ENCODE data around the gene RBBP8. TPM values are rescaled to one million over a fixed set of nuclear protein-coding genes. Genes with fewer than 3 reads are reported as not detected.

RBBP8 gene
- total RNA-seq, 3 donors from 2014 or later (not counting 1 experiment from before 2014, with no cell fraction given), result 11.6 to 18.7 (median 12.1) TPM

DNA sequence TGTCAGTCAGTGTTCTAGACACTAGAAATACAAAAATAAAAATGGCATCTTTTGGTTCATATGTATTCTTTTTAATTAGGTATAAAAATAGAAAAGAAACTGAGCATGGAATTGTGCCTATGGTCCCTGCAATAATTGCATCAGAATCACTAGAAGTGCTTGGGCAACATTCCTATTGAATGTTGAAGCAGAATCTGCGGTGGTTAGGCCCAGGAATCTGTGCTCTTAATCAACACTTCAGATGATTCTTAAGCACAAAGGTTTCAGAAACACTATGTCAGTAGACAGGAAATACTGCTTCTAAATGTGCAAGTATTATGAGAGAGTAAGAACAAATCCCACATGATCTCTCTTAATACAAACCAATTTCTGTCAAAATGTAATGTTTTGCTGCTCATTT, 20.3 kb upstream of the RBBP8 start:
- Mint-ChIP-seq H3K4me1 (no peaks in the 10 kb centered on the region), H3K36me3 (no peaks in the 10 kb centered on the region), H3K27me3 (ENCODE audit: low read depth in 2 of 2) (no peaks in the 10 kb centered on the region), H3K4me3 (no peak overlapping the region), H3K9me3 (no peaks in the 10 kb centered on the region), H3K27ac (no peak overlapping the region)
- 88% methylated on average over 1 of the region's 1 CpG for WGBS (ENCODE audit: insufficient coverage)
- no peak for DNase-seq
- no peaks in the 10 kb centered on the region for H3K27me3 ChIP-seq (ENCODE audit: control insufficient read depth, insufficient read depth, low read length)
- no peaks in the 10 kb centered on the region for H3K9me3 ChIP-seq (ENCODE audit: control insufficient read depth, insufficient read depth, low read length)
- H3K4me1 ChIP-seq (ENCODE audit: control insufficient read depth, insufficient read depth, low read length), result no peaks in the 10 kb centered on the region
- H3K27ac ChIP-seq (ENCODE audit: low read length), result no peak overlapping the region
- no peak for ATAC-seq
- intact Hi-C loops (cut with micrococcal nuclease), result no loop called here
- H3K4me3 ChIP-seq (ENCODE audit: low read length), result no peak overlapping the region
- TF ChIP-seq, protein P1, sequence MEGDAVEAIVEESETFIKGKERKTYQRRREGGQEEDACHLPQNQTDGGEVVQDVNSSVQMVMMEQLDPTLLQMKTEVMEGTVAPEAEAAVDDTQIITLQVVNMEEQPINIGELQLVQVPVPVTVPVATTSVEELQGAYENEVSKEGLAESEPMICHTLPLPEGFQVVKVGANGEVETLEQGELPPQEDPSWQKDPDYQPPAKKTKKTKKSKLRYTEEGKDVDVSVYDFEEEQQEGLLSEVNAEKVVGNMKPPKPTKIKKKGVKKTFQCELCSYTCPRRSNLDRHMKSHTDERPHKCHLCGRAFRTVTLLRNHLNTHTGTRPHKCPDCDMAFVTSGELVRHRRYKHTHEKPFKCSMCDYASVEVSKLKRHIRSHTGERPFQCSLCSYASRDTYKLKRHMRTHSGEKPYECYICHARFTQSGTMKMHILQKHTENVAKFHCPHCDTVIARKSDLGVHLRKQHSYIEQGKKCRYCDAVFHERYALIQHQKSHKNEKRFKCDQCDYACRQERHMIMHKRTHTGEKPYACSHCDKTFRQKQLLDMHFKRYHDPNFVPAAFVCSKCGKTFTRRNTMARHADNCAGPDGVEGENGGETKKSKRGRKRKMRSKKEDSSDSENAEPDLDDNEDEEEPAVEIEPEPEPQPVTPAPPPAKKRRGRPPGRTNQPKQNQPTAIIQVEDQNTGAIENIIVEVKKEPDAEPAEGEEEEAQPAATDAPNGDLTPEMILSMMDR (IDR thresholded peaks at IDR 0.05), result no peak
- H3K36me3 ChIP-seq (ENCODE audit: control insufficient read depth, insufficient read depth, low read length), result no peaks in the 10 kb centered on the region

DNA sequence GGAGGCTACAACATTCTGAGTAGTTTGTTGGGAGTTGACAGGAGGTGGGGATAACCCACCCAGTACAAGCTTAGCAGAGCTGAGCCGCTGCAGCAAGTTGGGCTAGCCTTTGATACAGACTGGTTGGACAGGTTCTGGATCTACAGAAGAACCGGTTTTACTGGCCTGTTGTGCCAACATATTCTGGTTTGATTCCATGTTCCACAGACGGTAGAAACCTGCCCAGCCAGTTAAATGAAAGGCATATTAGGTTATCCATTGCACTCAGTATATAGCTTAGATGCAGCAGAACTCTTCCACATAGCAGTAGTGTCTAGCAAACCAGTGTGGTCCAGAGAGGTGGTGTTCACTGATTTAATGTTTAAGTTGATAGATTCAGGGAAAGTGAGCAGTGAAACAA, 19.3 kb upstream of the RBBP8 start:
- no peak overlapping the region for H3K27ac Mint-ChIP-seq
- intact Hi-C loops (cut with micrococcal nuclease), result no loop called here
- ATAC-seq, result no peak

DNA sequence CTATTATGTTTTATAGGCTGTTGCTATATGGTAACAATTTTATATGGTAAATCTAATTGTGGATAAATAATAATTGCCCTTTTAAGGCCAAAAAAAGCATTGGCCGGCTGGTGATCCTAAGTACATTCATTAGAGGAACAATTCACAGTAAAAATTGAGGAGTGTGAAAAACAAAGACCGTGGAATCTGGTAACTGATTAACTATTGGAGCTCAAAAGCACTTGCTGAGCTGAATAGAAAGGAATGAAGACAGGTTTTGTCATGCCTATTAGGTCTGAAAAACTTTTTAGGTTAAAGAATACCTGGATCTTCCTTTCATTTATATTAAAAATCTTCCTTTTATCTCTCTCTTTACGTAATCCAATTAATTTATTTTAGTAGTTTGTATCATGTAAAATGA, 18.5 kb upstream of the RBBP8 start:
- Histone ChIP-seq H3K4me1 (ENCODE audit: control insufficient read depth, insufficient read depth, low read length) (no peaks in the 10 kb centered on the region), H3K27me3 (ENCODE audit: control insufficient read depth, insufficient read depth, low read length) (no peaks in the 10 kb centered on the region), H3K9me3 (ENCODE audit: control insufficient read depth, insufficient read depth, low read length) (no peaks in the 10 kb centered on the region), H3K4me3 (ENCODE audit: low read length) (no peak overlapping the region), H3K36me3 (ENCODE audit: control insufficient read depth, insufficient read depth, low read length) (no peaks in the 10 kb centered on the region), H3K27ac (ENCODE audit: low read length) (no peak overlapping the region)
- Mint-ChIP-seq H3K27ac (no peak overlapping the region), H3K36me3 (no peaks in the 10 kb centered on the region), H3K4me1 (no peaks in the 10 kb centered on the region), H3K27me3 (ENCODE audit: low read depth in 2 of 2) (no peaks in the 10 kb centered on the region), H3K9me3 (no peaks in the 10 kb centered on the region), H3K4me3 (no peak overlapping the region)
- intact Hi-C loops (cut with micrococcal nuclease), result no loop called here
- TF ChIP-seq, protein P1 (IDR thresholded peaks at IDR 0.05), result no peak
- no peak for ATAC-seq
- 89% methylated on average over 2 of the region's 3 CpGs for WGBS (ENCODE audit: insufficient coverage)
- DNase-seq, result no peak

More for the DNA sequence above, 19.3 kb upstream of the RBBP8 start:
- Histone ChIP-seq H3K27me3 (ENCODE audit: control insufficient read depth, insufficient read depth, low read length) (no peaks in the 10 kb centered on the region), H3K4me3 (ENCODE audit: low read length) (no peak overlapping the region), H3K36me3 (ENCODE audit: control insufficient read depth, insufficient read depth, low read length) (no peaks in the 10 kb centered on the region), H3K4me1 (ENCODE audit: control insufficient read depth, insufficient read depth, low read length) (no peaks in the 10 kb centered on the region), H3K9me3 (ENCODE audit: control insufficient read depth, insufficient read depth, low read length) (no peaks in the 10 kb centered on the region), H3K27ac (ENCODE audit: low read length) (no peak overlapping the region)
- WGBS (ENCODE audit: insufficient coverage), result 98% methylated on average over 3 of the region's 3 CpGs
- Mint-ChIP-seq H3K4me1 (no peaks in the 10 kb centered on the region), H3K27me3 (ENCODE audit: low read depth in 2 of 2) (no peaks in the 10 kb centered on the region), H3K36me3 (no peaks in the 10 kb centered on the region), H3K4me3 (no peak overlapping the region), H3K9me3 (no peaks in the 10 kb centered on the region)
- DNase-seq, result no peak
- TF ChIP-seq, protein P1 (IDR thresholded peaks at IDR 0.05), result no peak

DNA sequence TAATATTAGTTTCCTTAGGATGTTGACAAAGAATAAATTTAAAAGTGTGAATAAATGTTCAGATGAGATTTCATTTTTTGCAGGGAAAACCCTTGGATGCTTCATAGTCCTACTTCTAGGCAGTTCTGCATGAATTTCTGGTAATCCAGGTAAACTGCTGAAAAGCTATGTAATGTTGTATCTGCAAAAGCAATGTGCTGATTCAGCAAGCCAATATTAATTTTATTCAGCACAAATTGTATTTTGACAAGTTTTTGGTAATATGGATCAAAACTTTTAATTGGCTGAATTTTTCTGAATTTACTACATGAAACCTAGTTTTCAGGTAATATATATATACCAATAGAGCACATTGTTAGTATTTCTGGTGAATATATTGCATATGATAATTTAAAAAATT, 17.8 kb upstream of the RBBP8 start:
- Histone ChIP-seq H3K4me3 (ENCODE audit: low read length) (no peak overlapping the region), H3K27me3 (ENCODE audit: control insufficient read depth, insufficient read depth, low read length) (no peaks in the 10 kb centered on the region), H3K36me3 (ENCODE audit: control insufficient read depth, insufficient read depth, low read length) (no peaks in the 10 kb centered on the region), H3K4me1 (ENCODE audit: control insufficient read depth, insufficient read depth, low read length) (no peaks in the 10 kb centered on the region), H3K9me3 (ENCODE audit: control insufficient read depth, insufficient read depth, low read length) (no peaks in the 10 kb centered on the region), H3K27ac (ENCODE audit: low read length) (no peak overlapping the region)
- TF ChIP-seq, protein P1 (IDR thresholded peaks at IDR 0.05), result no peak
- ATAC-seq, result no peak
- H3K9me3 Mint-ChIP-seq, result no peaks in the 10 kb centered on the region
- no peaks in the 10 kb centered on the region for H3K4me1 Mint-ChIP-seq
- intact Hi-C loops (cut with micrococcal nuclease), result no loop called here
- no peak overlapping the region for H3K27ac Mint-ChIP-seq
- no peaks in the 10 kb centered on the region for H3K36me3 Mint-ChIP-seq
- no peak overlapping the region for H3K4me3 Mint-ChIP-seq
- no peaks in the 10 kb centered on the region for H3K27me3 Mint-ChIP-seq (ENCODE audit: low read depth in 2 of 2)
- no peak for DNase-seq
